GM21381 (cell line): ENCODE data around the gene POMC.
"Not testable (repeated sequence)": the region's sequence is repeated elsewhere in the genome, so short reads cannot be mapped to it uniquely, and the experiment has no call there.

Experiments
- ATAC-seq: cut with Tn5 transposase; IDR thresholded peaks from one replicate; pipeline ENCODE4 v1.9.1; 2021; ENCODE audit warnings: mild to moderate bottlenecking, moderate library complexity; ENCODE audit not compliant: unreplicated experiment

The POMC gene

DNA sequence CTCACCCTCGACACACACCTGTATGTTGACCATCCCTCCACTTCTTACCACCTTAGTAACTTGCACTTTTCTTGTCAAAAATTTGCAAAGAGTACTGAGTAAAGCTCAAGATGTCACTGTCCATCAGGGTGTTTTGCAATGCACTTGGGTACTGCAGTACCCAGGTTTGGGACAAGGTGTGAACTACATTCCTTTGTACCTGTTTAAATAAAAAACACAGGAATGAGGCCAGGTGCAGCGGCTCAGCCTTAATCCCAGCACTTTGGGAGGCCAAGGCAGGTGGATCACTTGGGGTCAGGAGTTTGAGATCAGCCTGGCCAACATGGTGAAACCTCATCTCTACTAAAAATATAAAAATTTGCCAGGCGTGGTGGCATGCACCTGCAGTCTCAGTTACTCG lies 27.8 kb downstream of the POMC start:
- not testable (repeated sequence) for ATAC-seq

DNA sequence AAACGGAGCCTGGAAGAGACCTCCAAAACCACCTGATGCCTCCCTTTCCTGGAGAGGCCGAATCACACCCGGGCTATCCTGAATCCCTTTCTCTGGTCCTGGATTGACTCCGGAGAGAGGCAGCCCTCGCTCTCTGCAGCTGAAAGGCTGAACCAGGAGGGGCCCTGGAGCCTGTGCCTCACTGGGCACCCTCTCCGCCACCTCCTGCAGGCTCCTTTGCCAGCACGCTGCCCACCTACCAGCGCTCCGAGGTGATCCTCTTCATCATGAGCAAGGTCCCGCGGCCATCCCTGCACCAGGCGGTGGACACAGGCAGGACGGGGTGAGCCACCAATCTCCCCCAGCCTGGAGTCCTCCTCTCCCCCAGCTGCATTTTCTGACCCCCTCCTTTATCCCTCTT lies 35.7 kb downstream of the POMC start:
- ATAC-seq: no peak

DNA sequence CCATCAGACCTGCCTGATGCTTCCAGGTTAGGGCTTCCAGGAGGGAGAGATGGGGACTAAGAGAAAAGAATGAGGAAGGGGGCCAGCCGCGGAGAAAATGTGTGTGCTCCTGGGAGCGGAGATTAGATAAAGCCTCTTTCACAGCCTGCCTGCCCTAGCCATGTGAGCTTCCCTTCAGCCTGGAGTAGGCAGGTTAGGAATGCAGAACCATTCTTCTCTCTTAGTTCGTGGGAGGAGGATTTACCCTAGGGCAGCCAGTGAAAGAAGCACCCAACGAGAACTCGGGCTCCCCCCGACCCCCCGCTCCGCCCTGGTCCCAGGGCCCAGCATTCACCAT lies 36.1 kb downstream of the POMC start:
- no peak for ATAC-seq

DNA sequence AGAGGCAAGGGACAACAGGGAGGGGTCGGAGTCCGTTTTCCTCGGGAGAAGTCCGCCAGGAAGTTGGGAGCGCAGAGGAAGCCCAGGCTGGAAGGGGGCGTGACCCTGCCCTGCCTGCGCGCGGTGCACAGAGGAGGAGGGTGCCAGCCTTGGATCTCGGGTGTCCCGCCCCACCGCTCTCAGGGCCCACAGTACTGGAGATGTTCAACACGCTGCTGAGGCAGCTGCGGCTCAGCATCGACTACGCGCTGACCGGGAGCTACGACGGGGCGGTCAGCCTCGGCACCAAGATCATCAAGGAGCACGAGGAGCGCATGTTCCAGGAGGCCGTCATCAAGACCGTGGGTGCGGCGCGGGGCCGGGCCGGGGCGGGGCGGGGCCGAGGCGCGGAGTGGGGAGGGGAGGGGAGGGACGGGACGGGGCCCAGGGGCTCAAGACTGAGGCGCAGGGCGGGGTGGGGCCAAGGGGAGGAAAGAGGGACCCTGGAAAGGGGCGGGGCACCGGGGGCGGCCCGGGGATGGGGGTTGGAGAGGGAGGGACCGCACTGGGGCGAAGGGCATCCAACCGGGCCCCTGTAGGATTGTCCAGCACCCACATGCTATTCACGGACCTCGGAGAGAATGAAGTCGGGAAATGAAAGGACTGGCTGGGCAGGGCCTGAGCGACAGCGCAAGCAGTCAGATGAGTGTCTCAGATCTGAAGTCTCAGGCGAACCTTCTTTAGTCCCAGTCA lies 36.6 kb downstream of the POMC start:
- ATAC-seq: no peak

DNA sequence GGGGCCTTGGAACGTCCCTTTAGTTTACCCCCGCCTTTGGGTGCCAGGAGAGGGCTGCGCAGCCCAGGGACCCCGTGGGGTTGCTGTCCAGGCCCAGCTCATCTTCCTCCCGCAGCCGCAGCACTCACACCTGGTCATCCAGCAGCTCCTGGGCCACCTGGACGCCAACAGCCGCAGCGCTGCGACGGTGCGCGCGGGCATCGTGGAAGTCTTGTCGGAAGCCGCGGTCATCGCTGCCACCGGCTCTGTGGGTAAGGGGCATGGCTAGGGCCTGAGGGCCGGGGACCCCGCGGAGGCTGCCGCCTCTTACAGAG lies 37.2 kb downstream of the POMC start:
- ATAC-seq: no peak

DNA sequence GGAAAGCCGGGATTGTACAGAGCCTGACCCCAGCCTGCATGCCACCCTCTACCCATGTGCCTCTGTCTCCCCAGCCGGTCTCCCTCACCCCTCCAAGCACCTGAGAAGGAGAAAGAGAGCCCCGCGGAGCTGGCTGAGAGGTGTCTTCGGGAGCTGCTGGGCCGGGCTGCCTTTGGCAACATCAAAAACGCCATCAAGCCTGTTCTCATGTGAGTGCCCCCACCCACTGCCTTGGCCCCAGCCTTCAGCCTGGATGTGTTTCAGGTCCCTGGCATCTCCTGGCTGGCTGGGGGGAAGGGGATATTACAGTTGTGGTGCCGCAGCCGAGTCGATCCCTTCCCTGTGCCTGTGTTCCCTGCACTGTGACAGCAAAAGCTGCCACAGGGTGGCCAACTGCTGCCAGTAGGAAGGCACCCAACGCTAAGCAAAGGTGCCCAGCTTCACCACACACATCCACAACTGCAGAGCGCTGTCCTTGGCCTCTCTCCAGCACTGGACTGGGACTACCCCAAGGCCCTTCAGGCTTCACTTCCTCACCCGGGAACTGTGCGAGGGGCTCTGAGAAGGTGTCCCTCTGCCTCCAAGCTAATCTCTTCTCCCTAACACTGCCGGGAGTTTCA lies 38.4 kb downstream of the POMC start:
- ATAC-seq: no peak

DNA sequence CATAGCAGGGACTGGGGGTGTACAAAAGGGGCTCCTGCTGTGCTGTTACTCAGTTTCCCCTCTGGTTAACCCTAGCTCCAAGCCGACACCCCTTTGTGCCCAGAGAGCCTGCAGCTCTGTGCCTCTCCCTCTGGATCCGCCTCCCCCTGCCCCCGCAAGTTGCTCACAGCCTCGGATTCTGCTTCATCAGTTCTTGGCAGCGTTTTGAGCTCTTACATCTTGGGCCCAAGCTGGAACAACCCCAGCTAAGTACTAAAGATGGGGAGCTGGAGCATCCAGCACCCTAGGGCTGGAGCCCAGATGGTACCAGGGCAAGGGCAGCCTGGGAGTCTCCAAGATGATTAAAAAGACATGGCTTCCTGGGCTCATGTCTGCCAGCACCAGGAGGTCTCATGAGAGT lies 40.7 kb downstream of the POMC start:
- ATAC-seq: no peak

DNA sequence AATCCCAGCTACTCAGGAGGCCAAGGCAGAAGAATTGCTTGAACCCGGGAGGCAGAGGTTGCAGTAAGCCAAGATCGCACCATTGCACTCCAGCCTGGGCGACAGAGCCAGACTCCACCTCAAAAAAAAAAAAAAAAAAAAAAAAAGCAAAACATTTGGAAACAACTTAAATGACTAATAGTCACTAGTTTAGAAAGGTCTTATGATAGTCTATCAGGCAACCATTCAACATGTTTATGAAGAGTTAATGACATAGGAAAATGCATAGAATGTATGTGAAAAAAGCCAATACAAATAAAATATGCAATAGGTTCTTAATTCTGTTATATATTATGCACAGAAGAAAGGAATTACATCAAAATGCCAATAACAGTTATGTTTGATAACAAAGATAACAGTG lies 41.3 kb downstream of the POMC start:
- ATAC-seq: not testable (repeated sequence)

DNA sequence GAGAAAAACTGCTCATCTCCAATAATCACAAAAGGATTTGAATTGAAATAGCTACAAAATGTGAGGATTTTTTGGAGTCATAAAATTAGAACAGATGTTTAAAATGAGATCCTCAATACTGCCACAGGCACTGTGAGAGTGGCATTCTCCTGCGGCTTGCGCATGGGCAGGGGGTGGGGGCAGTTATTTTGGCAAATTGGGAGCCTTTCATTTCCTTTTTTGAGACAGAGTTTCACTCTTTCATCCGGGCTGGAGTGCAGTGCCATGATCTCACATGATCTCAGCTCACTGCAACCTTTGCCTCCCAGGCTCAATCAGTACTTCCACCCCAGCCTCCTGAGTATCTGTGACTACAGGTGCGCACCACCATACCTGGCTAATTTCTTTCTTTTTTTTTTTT lies 42.4 kb downstream of the POMC start:
- ATAC-seq: no peak

DNA sequence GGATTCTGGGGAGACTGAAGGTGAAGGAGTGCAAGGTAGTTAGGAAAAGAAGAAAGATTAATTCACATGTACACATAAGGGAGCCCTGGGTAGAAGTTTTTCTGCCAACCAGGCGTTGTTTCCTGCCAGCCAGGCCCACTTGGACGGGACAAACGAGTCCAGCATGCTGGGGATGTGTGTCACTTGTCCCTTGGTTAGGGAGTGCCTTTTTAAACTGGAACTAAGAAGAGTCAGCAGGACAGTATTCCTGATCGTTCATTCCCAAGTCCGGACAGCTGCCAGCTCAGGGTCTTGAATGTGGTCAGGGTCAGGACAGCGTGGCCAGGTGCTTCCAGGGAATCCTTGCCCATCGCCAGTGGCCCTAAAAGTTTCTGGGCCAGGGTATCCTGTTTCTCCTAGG lies 43.2 kb downstream of the POMC start:
- no peak for ATAC-seq

DNA sequence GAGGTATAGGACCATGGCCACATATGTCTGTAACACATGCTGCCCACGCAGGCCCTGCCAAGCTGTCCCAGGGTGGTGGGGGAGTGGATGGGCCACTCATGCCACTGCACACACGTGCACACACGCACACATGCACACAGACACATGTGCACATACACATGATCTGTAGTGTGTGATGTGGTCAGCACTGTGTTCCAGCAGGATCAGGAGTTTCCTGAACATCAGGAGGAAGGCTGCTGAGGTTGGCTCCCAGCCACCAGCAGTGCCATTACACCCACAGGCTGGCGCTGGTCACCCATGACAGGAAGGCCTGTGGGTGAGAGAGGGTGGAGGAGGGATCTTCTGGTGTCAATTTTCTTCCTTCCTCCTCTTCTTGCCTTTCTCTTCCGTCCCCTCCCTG lies 44.7 kb downstream of the POMC start:
- ATAC-seq: no peak

DNA sequence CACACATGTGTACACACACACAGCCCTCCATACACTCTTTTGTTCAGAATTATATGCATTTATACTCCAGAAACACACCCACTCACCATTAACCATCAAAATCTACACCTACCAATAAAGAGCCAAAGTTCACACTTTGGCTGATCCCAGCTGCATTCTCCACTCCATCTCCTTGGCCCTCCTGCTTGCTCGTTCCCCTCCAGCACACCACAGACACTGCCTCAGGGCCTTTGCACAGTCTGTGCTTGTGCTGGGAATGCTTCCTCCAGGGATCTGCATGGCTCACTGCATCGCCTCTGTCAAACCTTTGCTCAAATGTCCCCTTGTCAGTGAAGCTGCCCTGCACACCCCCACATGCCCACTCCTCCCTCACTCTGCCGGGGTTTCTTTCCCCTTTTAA lies 46.0 kb downstream of the POMC start:
- ATAC-seq: no peak

DNA sequence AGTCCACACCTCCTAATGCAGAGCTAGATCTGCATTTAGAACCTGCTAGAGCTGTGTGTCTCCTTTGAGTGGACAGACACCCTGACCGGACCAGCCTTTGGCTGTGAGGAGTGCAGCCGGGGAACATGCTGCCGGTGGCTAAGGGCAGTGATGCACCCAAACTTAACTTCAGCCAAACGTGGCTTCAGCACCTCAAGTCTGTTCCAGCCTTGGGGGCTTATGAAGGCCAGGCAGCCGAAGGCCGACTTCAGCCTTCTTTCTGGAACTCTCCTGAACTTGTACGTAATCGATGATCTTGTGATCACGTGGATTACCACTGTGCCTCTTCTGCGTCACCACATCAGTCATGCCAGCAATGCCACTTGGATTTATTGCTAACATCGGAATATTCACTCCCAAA lies 49.1 kb downstream of the POMC start:
- no peak for ATAC-seq

DNA sequence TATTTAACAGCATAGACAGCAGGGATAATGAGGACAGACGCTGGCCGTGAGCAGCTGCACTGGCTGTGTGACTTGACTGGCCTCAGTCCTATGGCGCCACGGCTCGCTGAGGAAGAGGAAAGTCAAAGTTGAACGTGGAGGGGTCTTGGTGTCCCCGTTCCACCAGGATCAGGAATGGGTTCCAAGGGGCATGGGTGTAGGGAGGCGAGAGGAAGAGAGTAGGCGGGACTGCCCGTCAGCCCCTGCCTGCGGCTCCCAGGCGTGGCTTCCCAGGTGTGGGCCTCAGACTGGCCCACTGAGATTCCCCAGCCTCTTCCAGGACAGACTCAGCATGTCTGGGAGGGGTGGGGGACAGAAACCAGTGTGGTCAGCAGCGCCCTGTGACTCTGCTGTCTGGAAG lies 51.4 kb downstream of the POMC start:
- no peak for ATAC-seq

DNA sequence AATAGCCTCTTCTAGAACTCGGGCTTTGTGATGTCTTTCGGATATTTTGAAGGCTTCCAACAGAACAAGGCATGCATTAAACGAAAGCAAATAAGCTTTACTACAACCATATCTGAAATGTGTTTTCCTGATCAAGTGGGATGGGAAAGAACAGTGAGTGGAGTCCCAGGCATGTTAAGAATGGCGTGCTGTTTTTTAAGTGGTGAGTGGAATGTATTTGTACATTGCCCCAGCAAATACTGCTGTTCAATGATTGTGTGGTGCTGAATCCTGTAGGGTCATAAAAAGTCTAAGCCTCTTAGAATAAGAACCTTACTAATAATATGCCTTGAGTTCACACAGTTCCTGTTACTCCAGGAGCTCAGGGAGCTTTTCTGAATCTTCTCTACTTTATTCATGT lies 52.5 kb downstream of the POMC start:
- no peak for ATAC-seq

DNA sequence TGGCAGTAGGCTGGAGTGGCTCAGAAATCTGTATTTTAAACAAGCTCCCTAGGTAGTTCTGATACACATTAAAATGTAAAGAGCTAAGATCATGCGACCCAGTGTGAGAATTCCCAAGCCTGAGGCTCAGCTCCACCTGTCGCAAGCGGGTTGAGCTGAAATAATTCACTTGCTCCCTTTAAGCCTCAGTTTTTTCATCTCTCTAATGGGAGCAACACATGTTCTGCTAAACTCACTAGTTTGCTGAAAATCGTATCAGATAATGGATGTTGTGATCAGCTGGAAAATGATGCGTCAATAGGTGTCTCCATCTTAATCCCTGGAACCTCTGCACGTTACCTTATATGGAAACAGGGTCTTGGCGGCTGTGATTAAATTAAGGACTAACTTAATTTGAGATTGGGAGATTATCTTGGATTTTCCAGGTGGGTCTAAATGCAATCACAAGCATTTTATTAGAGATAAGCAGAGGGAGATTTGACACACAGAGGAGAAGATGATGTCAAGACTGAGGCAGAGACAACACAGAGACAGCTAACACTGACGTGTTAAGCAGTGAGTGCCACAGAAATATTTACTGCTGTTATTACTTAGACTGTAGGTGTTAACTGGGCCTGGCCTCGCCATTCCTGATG lies 53.0 kb downstream of the POMC start:
- no peak for ATAC-seq

DNA sequence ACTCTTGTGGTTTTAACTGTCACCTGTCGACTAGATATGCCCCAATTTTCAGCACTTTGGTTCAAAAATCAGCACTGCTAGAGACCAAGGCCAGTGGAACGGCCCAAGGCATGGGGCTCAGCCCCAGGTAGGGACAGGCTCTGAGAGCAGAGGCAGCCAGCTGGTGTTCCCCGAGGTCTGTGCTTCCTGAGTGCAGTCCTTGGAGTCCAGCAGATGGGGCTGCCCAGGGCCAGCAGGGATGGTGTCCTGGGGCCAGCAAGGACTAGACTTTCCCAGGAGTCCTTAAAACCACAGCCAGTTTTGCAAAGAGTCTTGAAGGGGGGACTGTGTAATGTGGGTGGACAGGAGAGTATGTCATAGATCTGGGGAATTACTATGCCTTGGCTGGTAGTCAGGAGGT lies 56.3 kb downstream of the POMC start:
- no peak for ATAC-seq
